ENCODE measurements around the gene PCBP4.

PCBP4 gene

GRCh38 chr3:51941798-51942602 lies 25.3 kb downstream of the PCBP4 start, which contains the start of the genes PARP3 and RRP9:
Gene PARP3 (plus strand): TSS chr3:51942363. CDS start chr3:51943356, 993 bp downstream.
Gene RRP9 (minus strand): TSS chr3:51941904. CDS start chr3:51941867, 37 bp downstream.
- peak within 1 kb of the TSS; percentile 82 for H3K9ac ChIP-seq (ENCODE audit: low read depth, low read length)
- peaks cover 29% of the 10 kb centered on the region for H3K36me3 ChIP-seq (ENCODE audit: insufficient read depth, low read length)
- H3K4me1 ChIP-seq (ENCODE audit: insufficient read depth, low read length): peaks cover 4% of the 10 kb centered on the region; the same call in 1 of the 2 replicates
- 5% methylated on average over 67 of the region's 67 CpGs for WGBS
- H3K27ac ChIP-seq (ENCODE audit: low read depth, low read length): peak within 1 kb of the TSS; percentile 63; the same call in 1 of the 2 replicates
- no peaks in the 10 kb centered on the region for H3K9me3 ChIP-seq (ENCODE audit: insufficient read depth, low read depth, low read length)
- H3K27me3 ChIP-seq (ENCODE audit: insufficient read depth, low read length): no peaks in the 10 kb centered on the region; the same call in 1 of the 2 replicates
- peak within 1 kb of the TSS; percentile 84 for H3K4me3 ChIP-seq (ENCODE audit: low read length)

- H3K36me3 ChIP-seq (ENCODE audit: insufficient read depth, low read length): peaks cover 34% of the 10 kb centered on the region
- H3K27me3 ChIP-seq (ENCODE audit: insufficient read depth, low read length): no peaks in the 10 kb centered on the region; the same call in 1 of the 2 replicates
- no peaks in the 10 kb centered on the region for H3K9me3 ChIP-seq (ENCODE audit: insufficient read depth, low read depth, low read length)
- under 1% methylated on average over 19 of the region's 20 CpGs for WGBS
- H3K4me3 ChIP-seq (ENCODE audit: low read length): peak overlapping the region; percentile 84
- peak overlapping the region; percentile 63; the same call in 1 of the 2 replicates for H3K27ac ChIP-seq (ENCODE audit: low read depth, low read length)
- peaks cover 4% of the 10 kb centered on the region; the same call in 1 of the 2 replicates for H3K4me1 ChIP-seq (ENCODE audit: insufficient read depth, low read length)
- H3K9ac ChIP-seq (ENCODE audit: low read depth, low read length): peak overlapping the region; percentile 82
These were observed 25.8 kb downstream of the PCBP4 start for GRCh38 chr3:51941463-51941797.

GRCh38 chr3:51940648-51941462 lies 26.4 kb downstream of the PCBP4 start:
- Histone ChIP-seq H3K9me3 (ENCODE audit: insufficient read depth, low read depth, low read length) (no peaks in the 10 kb centered on the region), H3K9ac (ENCODE audit: low read depth, low read length) (peak overlapping the region; percentile 82), H3K27ac (ENCODE audit: low read depth, low read length) (no peak overlapping the region), H3K4me3 (ENCODE audit: low read length) (peak overlapping the region; percentile 84), H3K27me3 (ENCODE audit: insufficient read depth, low read length) (no peaks in the 10 kb centered on the region; the same call in 1 of the 2 replicates), H3K36me3 (ENCODE audit: insufficient read depth, low read length) (peaks cover 40% of the 10 kb centered on the region), H3K4me1 (ENCODE audit: insufficient read depth, low read length) (peaks cover 4% of the 10 kb centered on the region; the same call in 1 of the 2 replicates)
- WGBS: 30% methylated on average over 13 of the region's 13 CpGs

- H3K9me3 ChIP-seq (ENCODE audit: insufficient read depth, low read depth, low read length): no peaks in the 10 kb centered on the region
- peaks cover 59% of the 10 kb centered on the region for H3K36me3 ChIP-seq (ENCODE audit: insufficient read depth, low read length)
- no peaks in the 10 kb centered on the region; the same call in 1 of the 2 replicates for H3K27me3 ChIP-seq (ENCODE audit: insufficient read depth, low read length)
- peaks cover 4% of the 10 kb centered on the region; the same call in 1 of the 2 replicates for H3K4me1 ChIP-seq (ENCODE audit: insufficient read depth, low read length)
- no peak overlapping the region for H3K4me3 ChIP-seq (ENCODE audit: low read length)
- no peak overlapping the region for H3K9ac ChIP-seq (ENCODE audit: low read depth, low read length)
- 93% methylated on average over 9 of the region's 9 CpGs for WGBS
- H3K27ac ChIP-seq (ENCODE audit: low read depth, low read length): no peak overlapping the region
These were observed 28.4 kb downstream of the PCBP4 start for GRCh38 chr3:51938780-51939425.

- H3K4me1 ChIP-seq (ENCODE audit: insufficient read depth, low read length): peaks cover 4% of the 10 kb centered on the region; the same call in 1 of the 2 replicates
- no peaks in the 10 kb centered on the region for H3K9me3 ChIP-seq (ENCODE audit: insufficient read depth, low read depth, low read length)
- peaks cover 69% of the 10 kb centered on the region for H3K36me3 ChIP-seq (ENCODE audit: insufficient read depth, low read length)
- 93% methylated on average over 13 of the region's 13 CpGs for WGBS
- H3K4me3 ChIP-seq (ENCODE audit: low read length): no peak overlapping the region
- H3K9ac ChIP-seq (ENCODE audit: low read depth, low read length): no peak overlapping the region
- no peak overlapping the region for H3K27ac ChIP-seq (ENCODE audit: low read depth, low read length)
- no peaks in the 10 kb centered on the region; the same call in 1 of the 2 replicates for H3K27me3 ChIP-seq (ENCODE audit: insufficient read depth, low read length)
These were observed 29.4 kb downstream of the PCBP4 start for GRCh38 chr3:51937611-51938450.

- H3K9me3 ChIP-seq (ENCODE audit: insufficient read depth, low read depth, low read length): no peaks in the 10 kb centered on the region
- H3K9ac ChIP-seq (ENCODE audit: low read depth, low read length): no peak overlapping the region
- WGBS: 95% methylated on average over 9 of the region's 9 CpGs
- no peak overlapping the region for H3K27ac ChIP-seq (ENCODE audit: low read depth, low read length)
- no peaks in the 10 kb centered on the region for H3K27me3 ChIP-seq (ENCODE audit: insufficient read depth, low read length)
- H3K4me3 ChIP-seq (ENCODE audit: low read length): no peak overlapping the region
- peaks cover 74% of the 10 kb centered on the region for H3K36me3 ChIP-seq (ENCODE audit: insufficient read depth, low read length)
- no peaks in the 10 kb centered on the region for H3K4me1 ChIP-seq (ENCODE audit: insufficient read depth, low read length)
These were observed 30.2 kb downstream of the PCBP4 start for GRCh38 chr3:51937014-51937413.

- Histone ChIP-seq H3K4me3 (ENCODE audit: low read length) (no peak overlapping the region), H3K9me3 (ENCODE audit: insufficient read depth, low read depth, low read length) (no peaks in the 10 kb centered on the region), H3K27me3 (ENCODE audit: insufficient read depth, low read length) (no peaks in the 10 kb centered on the region), H3K9ac (ENCODE audit: low read depth, low read length) (no peak overlapping the region), H3K4me1 (ENCODE audit: insufficient read depth, low read length) (no peaks in the 10 kb centered on the region), H3K36me3 (ENCODE audit: insufficient read depth, low read length) (peaks cover 77% of the 10 kb centered on the region), H3K27ac (ENCODE audit: low read depth, low read length) (no peak overlapping the region)
- WGBS: 95% methylated on average over 25 of the region's 25 CpGs
These were observed 31.1 kb downstream of the PCBP4 start for GRCh38 chr3:51935886-51936755.

GRCh38 chr3:51934991-51935885 lies 32.0 kb downstream of the PCBP4 start:
- H3K27ac ChIP-seq (ENCODE audit: low read depth, low read length): no peak overlapping the region
- H3K27me3 ChIP-seq (ENCODE audit: insufficient read depth, low read length): no peaks in the 10 kb centered on the region
- no peaks in the 10 kb centered on the region for H3K9me3 ChIP-seq (ENCODE audit: insufficient read depth, low read depth, low read length)
- H3K4me1 ChIP-seq (ENCODE audit: insufficient read depth, low read length): no peaks in the 10 kb centered on the region
- H3K36me3 ChIP-seq (ENCODE audit: insufficient read depth, low read length): peaks cover 77% of the 10 kb centered on the region
- H3K4me3 ChIP-seq (ENCODE audit: low read length): no peak overlapping the region
- 95% methylated on average over 28 of the region's 28 CpGs for WGBS
- no peak overlapping the region for H3K9ac ChIP-seq (ENCODE audit: low read depth, low read length)
